HEK293T (cell line): ENCODE data around the gene MGST2.
"Not testable (repeated sequence)": the region's sequence is repeated elsewhere in the genome, so short reads cannot be mapped to it uniquely, and the experiment has no call there.

ENCODE experiments used
- CTCF ChIA-PET: fragments of 350-600 bp; formaldehyde crosslinking; extraction: SDS; loops from one replicate; lab custom pipeline; 2021; ENCODE audit warnings: antibody characterized with exemption, inconsistent platforms; lab: Yijun Ruan, JAX
- POLR2A ChIA-PET: fragments of 350-600 bp; formaldehyde crosslinking; extraction: SDS; loops from one replicate; lab custom pipeline; 2020; ENCODE audit warnings: antibody characterized with exemption, inconsistent platforms; lab: Yijun Ruan, JAX
- DNase-seq: peaks from one replicate; pipeline ENCODE4 v3.0.0; 2012; ENCODE audit warnings: mixed read lengths; ENCODE audit errors: extremely low spot score
- ARNT ChIP-seq: fragments of 450-650 bp; IDR thresholded peaks from 2 replicates; pipeline ENCODE4 v1.6.1; 2017; ENCODE audit warnings: mild to moderate bottlenecking
- BHLHE40 ChIP-seq: fragments of 450-650 bp; IDR thresholded peaks from 2 replicates; pipeline ENCODE4 v1.6.1; 2016; ENCODE audit warnings: mild to moderate bottlenecking, moderate library complexity, borderline replicate concordance
- CTBP1 ChIP-seq: fragments of 450-650 bp; IDR thresholded peaks from 2 replicates; pipeline ENCODE4 v1.6.1; 2016; ENCODE audit warnings: borderline replicate concordance
- ELF4 ChIP-seq: fragments of 450-650 bp; IDR thresholded peaks from 2 replicates; pipeline ENCODE4 v1.6.1; 2017; ENCODE audit warnings: antibody characterized with exemption
- FOXA1 ChIP-seq: fragments of 450-650 bp; IDR thresholded peaks from 2 replicates; pipeline ENCODE4 v1.6.1; 2016; ENCODE audit warnings: mild to moderate bottlenecking
- FOXK2 ChIP-seq: fragments of 450-650 bp; IDR thresholded peaks from 2 replicates; pipeline ENCODE4 v1.6.1; 2016; ENCODE audit warnings: mild to moderate bottlenecking
- FOXM1 ChIP-seq: fragments of 450-650 bp; IDR thresholded peaks from 2 replicates; pipeline ENCODE4 v1.6.1; 2017; ENCODE audit warnings: mild to moderate bottlenecking, borderline replicate concordance
- HDGF ChIP-seq: fragments of 450-650 bp; IDR thresholded peaks from 2 replicates; pipeline ENCODE4 v1.6.1; 2017; ENCODE audit warnings: antibody characterized with exemption, borderline replicate concordance
- L3MBTL2 ChIP-seq: fragments of 450-650 bp; conservative IDR thresholded peaks from 2 replicates; pipeline ENCODE4 v1.6.1; 2016; ENCODE audit warnings: mild to moderate bottlenecking
- LEF1 ChIP-seq: fragments of 450-650 bp; IDR thresholded peaks from 2 replicates; pipeline ENCODE4 v1.6.1; 2017; ENCODE audit warnings: mild to moderate bottlenecking, borderline replicate concordance
- NFRKB ChIP-seq: fragments of 450-650 bp; IDR thresholded peaks from 2 replicates; pipeline ENCODE4 v1.6.1; 2016; ENCODE audit warnings: mild to moderate bottlenecking, moderate library complexity
- PKNOX1 ChIP-seq: fragments of 450-650 bp; IDR thresholded peaks from 2 replicates; pipeline ENCODE4 v1.6.1; 2016
- SP1 ChIP-seq: fragments of 450-650 bp; IDR thresholded peaks from 2 replicates; pipeline ENCODE4 v1.6.1; 2017
- SUZ12 ChIP-seq: fragments of 450-650 bp; IDR thresholded peaks from 2 replicates; pipeline ENCODE4 v1.6.1; 2016; ENCODE audit warnings: mild to moderate bottlenecking
- TARDBP ChIP-seq: fragments of 450-650 bp; IDR thresholded peaks from 2 replicates; pipeline ENCODE4 v1.6.1; 2016
- ZNF384 ChIP-seq: fragments of 450-650 bp; IDR thresholded peaks from 2 replicates; pipeline ENCODE4 v1.6.1; 2016

The MGST2 gene

GRCh38 chr4:139633195-139633594 lies 32.4 kb upstream of the MGST2 start:
- TF ChIP-seq CTBP1 (no peak), ZNF384 (no peak), FOXA1 (no peak), FOXM1 (no peak), HDGF (no peak), NFRKB (no peak)
- ChIA-PET POLR2A (interaction anchor here (0.9 to 1.8 kb wide), 4 partner anchors 26 to 332 kb away, joined by 3 to 8 read pairs (median 4); partner anchors contain the start of genes NAA15 and SETD7), CTCF (interaction anchor here (0.6 to 2.9 kb wide), 16 partner anchors 8 to 181 kb away, joined by 3 to 29 read pairs (median 4); no protein-coding TSS in a partner anchor)
- no peak for DNase-seq

GRCh38 chr4:139633661-139634060 lies 32.0 kb upstream of the MGST2 start:
- no peak for TF ChIP-seq NFRKB
- no peak for TF ChIP-seq CTBP1
- TF ChIP-seq LEF1, result no peak
- no peak for TF ChIP-seq SUZ12
- no peak for TF ChIP-seq ZNF384
- TF ChIP-seq FOXK2, result no peak
- no peak for TF ChIP-seq HDGF
- no peak for TF ChIP-seq SP1
- TF ChIP-seq BHLHE40, result no peak
- TF ChIP-seq ARNT, result no peak
- TF ChIP-seq PKNOX1, result no peak
- no peak for TF ChIP-seq FOXA1
- TF ChIP-seq FOXM1, result no peak
- no peak for TF ChIP-seq ELF4
- TF ChIP-seq L3MBTL2, result no peak
- TF ChIP-seq TARDBP, result no peak
- CTCF ChIA-PET, result interaction anchor here (0.6 to 2.9 kb wide), 18 partner anchors 8 to 181 kb away, joined by 3 to 29 read pairs (median 4); no protein-coding TSS in a partner anchor
- POLR2A ChIA-PET, result interaction anchor here (0.9 to 1.8 kb wide), 5 partner anchors 12 to 333 kb away, joined by 3 to 8 read pairs (median 3); partner anchors contain the start of genes NAA15 and SETD7
- peak; percentile 60 for DNase-seq

- TF ChIP-seq ZNF384 (no peak), CTBP1 (no peak), NFRKB (no peak), PKNOX1 (no peak), SUZ12 (no peak), L3MBTL2 (no peak), SP1 (no peak), ARNT (no peak), BHLHE40 (no peak), ELF4 (no peak), FOXA1 (no peak), FOXK2 (no peak), HDGF (no peak)
- DNase-seq, result no peak
- ChIA-PET POLR2A (no interaction called here), CTCF (no interaction called here)
Measured at GRCh38 chr4:139635966-139636365, 29.7 kb upstream of the MGST2 start.

- DNase-seq, POLR2A ChIA-PET, CTCF ChIA-PET: not testable (repeated sequence)
Measured at GRCh38 chr4:139638306-139638705, 27.3 kb upstream of the MGST2 start.

- TF ChIP-seq FOXA1 (no peak), ZNF384 (no peak)
- no peak for DNase-seq
- CTCF ChIA-PET, result interaction anchor here (0.6 to 3.5 kb wide), 5 partner anchors 10 to 56 kb away, joined by 3 to 13 read pairs (median 3); no protein-coding TSS in a partner anchor
- POLR2A ChIA-PET, result interaction anchor here (0.9 kb wide), 1 partner anchor 27 kb away, joined by 4 read pairs; no protein-coding TSS in a partner anchor
Measured at GRCh38 chr4:139639654-139640053, 26.0 kb upstream of the MGST2 start.

GRCh38 chr4:139641218-139641617 lies 24.4 kb upstream of the MGST2 start:
- ChIA-PET POLR2A (no interaction called here), CTCF (interaction anchor here (1.7 to 3.5 kb wide), 2 partner anchors 8 to 10 kb away, joined by 3 to 13 read pairs; no protein-coding TSS in a partner anchor)
- no peak for DNase-seq
- TF ChIP-seq NFRKB, result no peak
- no peak for TF ChIP-seq ARNT
- no peak for TF ChIP-seq FOXA1
- no peak for TF ChIP-seq CTBP1
- no peak for TF ChIP-seq ELF4
- no peak for TF ChIP-seq HDGF
- no peak for TF ChIP-seq L3MBTL2
- TF ChIP-seq FOXK2, result no peak
- TF ChIP-seq FOXM1, result no peak
- TF ChIP-seq LEF1, result no peak
- no peak for TF ChIP-seq SP1
- TF ChIP-seq SUZ12, result no peak
- TF ChIP-seq PKNOX1, result no peak
- no peak for TF ChIP-seq TARDBP
- TF ChIP-seq ZNF384, result no peak
- no peak for TF ChIP-seq BHLHE40
